Adipocyte (in vitro differentiated cells): ENCODE results near the gene EXOC3L4.
A peak's percentile ranks its signal among the peaks of the same experiment; 100 is the strongest.
"Not testable (repeated sequence)": the region's sequence is repeated elsewhere in the genome, so short reads cannot be mapped to it uniquely, and the experiment has no call there.

Experiments
- DNase-seq: peaks from one replicate; pipeline ENCODE4 v3.0.0-alpha.2; 2015; ENCODE audit warnings: low read depth
- H3K27me3 ChIP-seq: replicated peaks from 2 replicates; pipeline ENCODE4 v1.7.0; 2013; ENCODE audit warnings: mild to moderate bottlenecking, low read length, moderate library complexity; ENCODE audit not compliant: control insufficient read depth, insufficient read depth
- H3K36me3 ChIP-seq: 2 replicates; pipeline ENCODE4 v1.7.0; 2013; ENCODE audit warnings: low read length, mild to moderate bottlenecking, moderate library complexity; ENCODE audit not compliant: control insufficient read depth, insufficient read depth, severe bottlenecking
- H3K4me1 ChIP-seq: 2 replicates; pipeline ENCODE4 v1.7.0; 2013; ENCODE audit warnings: mild to moderate bottlenecking, low read length, moderate library complexity; ENCODE audit not compliant: control insufficient read depth, insufficient read depth
- H3K4me3 ChIP-seq: 2 replicates; pipeline ENCODE4 v1.7.0; 2013; ENCODE audit warnings: mild to moderate bottlenecking, low read length, moderate library complexity
- H3K9ac ChIP-seq: 2 replicates; pipeline ENCODE4 v1.7.0; 2013; ENCODE audit warnings: mild to moderate bottlenecking, low read length, moderate library complexity
- H3K9me3 ChIP-seq: 2 replicates; pipeline ENCODE4 v1.7.0; 2013; ENCODE audit warnings: mild to moderate bottlenecking, low read length, moderate library complexity; ENCODE audit not compliant: control insufficient read depth

The EXOC3L4 gene

GRCh38 chr14:103094406-103095209 is at the start of gene EXOC3L4:
TSS of gene EXOC3L4 (plus strand) at chr14:103094725. CDS start at chr14:103100220, 5,495 bp downstream.
- H3K4me3 ChIP-seq = peak within 1 kb of the TSS; percentile 23
- peaks cover 3% of the 10 kb centered on the region for H3K4me1 ChIP-seq
- peak within 1 kb of the TSS; percentile 64 for H3K9ac ChIP-seq
- H3K27me3 ChIP-seq = peaks cover 4% of the 10 kb centered on the region
- no peaks in the 10 kb centered on the region for H3K9me3 ChIP-seq
- H3K36me3 ChIP-seq = no peaks in the 10 kb centered on the region
- no peak for DNase-seq

DNA sequence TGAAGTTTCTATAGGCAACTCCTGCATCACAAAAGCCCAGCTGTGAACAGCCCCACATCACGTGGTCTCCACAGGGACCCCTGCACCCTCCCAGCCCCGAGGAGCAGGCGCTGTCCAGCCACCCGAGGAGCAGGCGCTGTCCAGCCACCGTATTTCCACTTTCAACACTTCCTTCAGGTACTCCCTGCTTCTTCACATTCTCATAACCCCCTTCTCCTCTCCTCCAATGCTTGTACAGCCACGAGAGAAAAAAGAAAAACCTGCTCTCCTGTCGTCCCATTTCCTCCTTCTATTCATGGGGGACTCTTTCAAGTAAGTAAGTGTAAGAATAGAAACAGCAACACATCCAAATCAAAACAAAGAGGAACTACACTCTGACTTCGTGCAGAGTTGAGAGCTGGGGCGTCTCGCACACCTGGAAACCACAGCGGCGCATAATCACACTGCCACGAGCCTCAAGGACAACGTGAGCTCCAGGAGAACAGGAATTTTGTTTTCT is 49.1 kb upstream of the EXOC3L4 start:
- Histone ChIP-seq H3K4me3 (no peak overlapping the region), H3K27me3 (no peaks in the 10 kb centered on the region), H3K4me1 (peaks cover 14% of the 10 kb centered on the region), H3K36me3 (peaks cover 20% of the 10 kb centered on the region), H3K9me3 (no peaks in the 10 kb centered on the region), H3K9ac (no peak overlapping the region)
- no peak for DNase-seq

DNA sequence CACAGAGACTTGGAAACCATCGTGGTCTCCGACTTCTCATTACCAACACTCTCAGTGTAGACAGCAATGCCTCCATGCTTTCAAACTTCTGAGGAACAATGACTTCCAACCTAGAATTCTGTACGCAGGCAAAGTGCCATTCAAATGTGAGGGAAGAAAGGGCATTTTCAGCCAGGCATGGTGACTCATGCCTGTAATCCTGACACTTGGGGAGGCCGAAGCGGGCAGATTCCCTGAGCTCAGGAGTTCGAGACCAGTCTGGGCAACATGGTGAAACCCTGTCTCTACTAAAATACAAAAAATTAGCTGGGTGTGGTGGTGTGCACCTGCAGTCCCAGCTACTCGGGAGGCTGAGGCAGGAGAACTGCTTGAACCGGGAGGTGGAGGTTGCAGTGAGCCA is 47.1 kb upstream of the EXOC3L4 start:
- H3K9ac ChIP-seq, H3K4me3 ChIP-seq: not testable (repeated sequence)

DNA sequence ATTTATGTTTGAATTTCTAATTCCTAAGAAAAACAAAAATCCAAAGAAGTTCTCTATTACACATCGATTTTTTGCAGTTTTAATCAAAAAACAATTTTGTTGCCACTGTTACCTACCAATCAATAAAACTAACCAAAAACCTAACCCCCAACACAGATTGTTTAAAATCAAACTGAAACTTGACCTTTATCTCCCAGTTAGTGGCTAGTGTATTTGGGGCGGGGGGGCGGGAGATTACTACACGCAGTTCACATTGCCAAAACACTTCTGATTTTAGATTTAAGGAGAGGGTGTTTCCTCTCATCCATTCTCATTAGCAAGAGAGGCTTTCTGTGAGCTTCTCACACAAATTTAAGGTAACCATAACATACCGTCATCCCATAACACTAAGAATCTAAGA is 43.6 kb upstream of the EXOC3L4 start:
- peaks cover 31% of the 10 kb centered on the region for H3K4me1 ChIP-seq
- no peak for DNase-seq
- H3K27me3 ChIP-seq = no peaks in the 10 kb centered on the region
- no peaks in the 10 kb centered on the region for H3K9me3 ChIP-seq
- H3K36me3 ChIP-seq = peaks cover 3% of the 10 kb centered on the region
- no peak overlapping the region for H3K9ac ChIP-seq
- H3K4me3 ChIP-seq = no peak overlapping the region

More for the DNA sequence above, 47.1 kb upstream of the EXOC3L4 start:
- not testable (repeated sequence) for DNase-seq, H3K9me3 ChIP-seq, H3K27me3 ChIP-seq
- Histone ChIP-seq H3K4me1 (peaks cover 18% of the 10 kb centered on the region), H3K36me3 (peaks cover 11% of the 10 kb centered on the region)

GRCh38 chr14:103052407-103052806 is 42.1 kb upstream of the EXOC3L4 start:
- no peaks in the 10 kb centered on the region for H3K27me3 ChIP-seq
- no peak overlapping the region for H3K4me3 ChIP-seq
- no peak for DNase-seq
- no peak overlapping the region for H3K9ac ChIP-seq
- no peaks in the 10 kb centered on the region for H3K9me3 ChIP-seq
- peaks cover 3% of the 10 kb centered on the region for H3K36me3 ChIP-seq
- H3K4me1 ChIP-seq = peaks cover 29% of the 10 kb centered on the region

GRCh38 chr14:103055695-103056094 is 38.8 kb upstream of the EXOC3L4 start:
- peak overlapping the region; percentile 87 for H3K4me3 ChIP-seq

GRCh38 chr14:103056322-103057027 is 38.0 kb upstream of the EXOC3L4 start:
- Histone ChIP-seq H3K4me1 (peaks cover 37% of the 10 kb centered on the region), H3K9ac (peak overlapping the region; percentile 99), H3K9me3 (no peaks in the 10 kb centered on the region), H3K36me3 (no peaks in the 10 kb centered on the region), H3K4me3 (peak overlapping the region; percentile 87), H3K27me3 (no peaks in the 10 kb centered on the region)
- DNase-seq = peak; percentile 76

More at GRCh38 chr14:103055695-103056094, 38.8 kb upstream of the EXOC3L4 start:
- Histone ChIP-seq H3K36me3 (no peaks in the 10 kb centered on the region), H3K27me3 (no peaks in the 10 kb centered on the region), H3K4me1 (peaks cover 39% of the 10 kb centered on the region), H3K9ac (peak overlapping the region; percentile 87), H3K9me3 (no peaks in the 10 kb centered on the region)
- DNase-seq = no peak

DNA sequence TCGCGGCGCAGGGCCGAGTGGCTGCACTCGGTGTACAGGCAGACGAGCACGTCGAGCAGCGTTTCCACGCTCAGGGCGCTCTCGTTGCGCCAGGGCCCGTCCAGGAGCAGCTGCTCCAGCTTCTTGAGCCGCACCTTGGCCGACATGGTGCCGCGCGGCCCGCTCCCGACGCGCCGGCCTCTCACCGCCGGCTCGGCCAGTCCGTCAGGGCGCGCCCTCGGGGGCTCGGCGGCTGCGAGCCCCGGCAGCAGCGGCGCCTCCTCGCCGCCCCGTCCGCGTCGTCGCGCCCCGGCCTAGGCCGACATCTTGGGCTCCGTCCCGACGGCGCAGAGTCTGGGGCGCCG is 37.5 kb upstream of the EXOC3L4 start:
- Histone ChIP-seq H3K27me3 (no peaks in the 10 kb centered on the region), H3K4me1 (peaks cover 37% of the 10 kb centered on the region), H3K9me3 (no peaks in the 10 kb centered on the region), H3K9ac (peak overlapping the region; percentile 99), H3K36me3 (no peaks in the 10 kb centered on the region), H3K4me3 (peak overlapping the region; percentile 87)
- no peak for DNase-seq

DNA sequence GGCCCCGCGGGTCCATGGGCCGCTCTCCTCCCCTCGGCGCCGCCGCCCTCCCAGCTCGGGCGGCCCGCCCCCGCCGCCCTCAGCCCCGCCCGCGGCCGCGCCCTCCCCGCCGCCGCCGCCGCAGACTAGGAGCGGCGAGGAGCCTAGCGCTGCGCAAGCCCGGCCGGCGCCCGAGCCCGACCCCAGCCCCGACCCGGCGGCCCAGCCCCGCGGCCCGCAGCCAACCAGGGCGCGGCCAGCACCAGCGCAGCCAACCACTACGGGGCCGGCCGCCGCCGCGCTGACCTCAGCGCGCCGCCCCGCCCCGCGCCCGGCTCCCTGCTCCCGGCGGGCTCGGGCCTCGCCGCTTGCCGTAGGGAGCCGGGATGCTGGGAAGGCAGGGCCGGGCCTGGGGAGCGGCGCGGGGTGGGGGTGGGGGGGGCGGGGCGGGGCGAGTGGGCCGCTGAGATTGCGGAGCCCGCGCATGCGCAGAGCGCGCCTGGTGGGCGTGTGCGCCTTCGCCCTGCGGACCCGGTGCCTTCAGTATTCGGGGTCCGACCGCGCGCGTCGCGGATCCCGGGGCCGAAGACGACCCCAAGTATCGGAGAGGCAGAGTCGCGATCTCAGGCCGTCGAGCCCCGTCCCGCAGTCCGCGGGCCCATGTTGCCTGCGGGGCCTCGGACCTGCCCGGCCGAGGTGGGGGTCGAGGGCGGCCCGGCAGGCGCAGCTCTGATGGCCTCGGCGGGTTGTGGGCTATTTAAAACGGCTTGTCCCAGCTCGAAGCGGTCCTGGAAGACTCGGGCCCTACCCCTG is 37.0 kb upstream of the EXOC3L4 start, which contains the start of gene CDC42BPB:
Gene CDC42BPB, minus strand, starts transcription at position 178 of the 792 bp plus-strand sequence. CDS start 376 bp downstream, outside the sequence.
- Histone ChIP-seq H3K4me3 (peak within 1 kb of the TSS; percentile 95), H3K9me3 (no peaks in the 10 kb centered on the region), H3K9ac (peak within 1 kb of the TSS; percentile 99), H3K4me1 (peaks cover 37% of the 10 kb centered on the region), H3K27me3 (no peaks in the 10 kb centered on the region), H3K36me3 (no peaks in the 10 kb centered on the region)
- peak; percentile 97 for DNase-seq

- no peaks in the 10 kb centered on the region for H3K9me3 ChIP-seq
- no peaks in the 10 kb centered on the region for H3K36me3 ChIP-seq
- H3K4me3 ChIP-seq = peak overlapping the region; percentile 95
- peak; percentile 50 for DNase-seq
- H3K9ac ChIP-seq = peak overlapping the region; percentile 97
- peaks cover 37% of the 10 kb centered on the region for H3K4me1 ChIP-seq
- no peaks in the 10 kb centered on the region for H3K27me3 ChIP-seq
These were observed 36.1 kb upstream of the EXOC3L4 start for GRCh38 chr14:103058164-103059055.
